GM04504 (cell line): Measurements from ENCODE around the gene ZBTB16.

Source experiments
- DNase-seq: peaks from one replicate; pipeline ENCODE4 v3.0.0-alpha.2; 2012; ENCODE audit warnings: low read depth

Gene ZBTB16

DNA sequence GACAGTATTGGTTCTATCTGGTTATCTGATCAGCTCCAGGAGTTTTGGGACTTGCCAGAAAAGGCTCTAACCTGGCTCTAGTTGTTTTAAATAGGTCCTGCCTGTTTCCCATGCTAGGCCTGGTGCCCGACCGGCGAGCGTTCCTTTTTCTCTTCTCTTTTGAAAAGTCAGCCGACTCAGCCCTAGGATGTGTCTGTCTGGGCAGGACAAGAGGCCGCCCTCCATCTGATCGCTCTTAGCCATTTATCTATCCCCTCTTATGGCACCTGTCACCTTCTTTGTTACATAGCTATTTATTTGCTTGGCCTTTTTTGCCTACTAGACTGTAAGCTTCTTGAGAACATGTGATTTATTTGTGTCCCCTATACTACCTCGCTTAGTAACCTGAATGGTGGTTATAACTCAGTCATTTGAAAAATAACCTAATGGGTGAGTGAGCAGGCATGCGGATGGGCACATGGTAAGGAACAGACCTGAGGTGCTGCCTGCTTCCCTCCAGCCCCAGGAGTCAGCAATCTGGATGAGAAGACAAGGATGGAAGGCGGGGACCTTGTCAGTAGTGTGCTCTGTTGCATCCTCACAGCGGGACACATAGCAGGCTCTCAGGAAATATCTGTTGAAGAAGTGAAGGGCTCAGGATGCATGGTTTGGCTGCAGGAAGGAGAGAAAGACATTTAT is 108.4 kb downstream of the ZBTB16 start:
- DNase-seq, result no peak

DNA sequence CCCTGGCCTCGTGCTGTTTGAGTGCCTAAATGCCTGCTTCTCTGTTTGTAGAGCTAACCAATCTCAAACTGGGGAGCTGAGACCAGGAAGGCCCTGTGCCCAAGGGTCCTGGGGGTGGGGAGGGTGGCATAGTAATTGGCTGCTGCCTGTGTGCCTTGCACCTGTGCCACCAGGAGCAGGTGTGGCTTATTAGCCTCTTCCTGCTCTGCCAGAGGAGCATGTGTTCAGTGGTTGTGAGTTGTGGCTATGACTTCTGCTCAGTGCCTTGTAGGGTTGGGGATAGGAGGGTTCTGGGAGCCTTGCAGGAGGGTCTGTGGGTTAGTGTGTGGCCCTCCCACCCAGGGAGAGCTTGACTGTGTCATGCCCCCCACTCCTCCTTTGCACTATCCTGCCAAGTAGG is 109.2 kb downstream of the ZBTB16 start:
- no peak for DNase-seq

DNA sequence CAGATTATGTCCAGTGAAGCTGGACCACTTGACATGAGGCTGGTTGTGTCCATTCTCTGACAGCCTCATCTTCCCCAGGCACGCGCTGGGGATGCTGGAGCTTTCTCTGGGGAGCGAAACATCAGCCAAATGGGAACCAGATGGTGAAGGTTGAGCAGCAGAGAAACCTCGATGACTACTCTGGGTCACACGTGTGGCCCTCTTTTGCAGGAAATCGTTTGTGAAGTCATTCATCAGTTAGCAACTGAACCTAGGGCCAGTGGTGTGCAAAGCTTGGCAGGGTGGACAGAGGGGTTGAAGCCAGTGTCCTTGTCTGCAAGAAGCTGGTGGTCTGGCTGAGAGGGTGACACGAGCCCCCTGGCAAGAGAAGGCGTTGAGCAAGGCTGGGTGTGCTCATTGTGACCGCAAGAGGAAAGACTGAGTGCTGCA is 109.8 kb downstream of the ZBTB16 start:
- peak; percentile 69 for DNase-seq

DNA sequence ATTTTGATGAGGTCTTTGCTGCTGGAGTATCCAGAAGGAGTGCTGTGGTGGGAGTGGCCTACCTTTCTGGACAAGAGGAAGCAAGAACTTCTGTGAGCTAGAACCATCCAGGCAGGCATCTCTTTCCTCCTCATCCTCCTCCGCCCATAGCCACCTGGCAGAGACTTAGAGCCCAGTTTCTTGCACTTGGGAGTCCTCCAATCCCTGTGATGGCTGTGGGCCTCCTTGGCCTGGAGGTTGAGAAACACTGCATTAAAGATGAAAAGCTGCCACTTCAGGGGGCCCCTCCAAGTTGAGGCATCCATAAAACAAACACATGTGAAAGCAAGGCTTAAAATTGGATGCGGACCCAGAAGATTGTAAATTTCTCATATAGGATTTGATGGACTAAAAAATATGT is 110.3 kb downstream of the ZBTB16 start:
- DNase-seq, result no peak

DNA sequence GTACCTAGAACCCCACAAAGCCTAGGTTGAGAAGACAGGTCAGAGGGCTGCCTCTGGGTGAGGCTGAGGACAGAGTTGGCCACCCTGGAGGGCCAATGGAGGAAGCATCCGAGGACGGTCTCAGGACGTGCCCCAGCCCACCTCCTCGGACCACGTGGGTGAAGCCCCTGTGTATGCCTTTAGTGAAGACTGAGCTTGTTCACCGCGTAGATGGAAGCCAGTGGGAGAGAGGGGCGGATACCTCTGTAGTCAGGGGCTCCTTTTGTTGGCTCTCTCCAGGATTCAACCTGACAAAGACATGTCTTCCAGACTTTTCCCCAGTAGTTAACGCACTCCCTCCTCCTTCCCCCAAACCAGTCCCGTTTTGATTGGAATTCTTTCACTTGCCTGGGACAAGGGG is 110.7 kb downstream of the ZBTB16 start:
- DNase-seq, result no peak

DNA sequence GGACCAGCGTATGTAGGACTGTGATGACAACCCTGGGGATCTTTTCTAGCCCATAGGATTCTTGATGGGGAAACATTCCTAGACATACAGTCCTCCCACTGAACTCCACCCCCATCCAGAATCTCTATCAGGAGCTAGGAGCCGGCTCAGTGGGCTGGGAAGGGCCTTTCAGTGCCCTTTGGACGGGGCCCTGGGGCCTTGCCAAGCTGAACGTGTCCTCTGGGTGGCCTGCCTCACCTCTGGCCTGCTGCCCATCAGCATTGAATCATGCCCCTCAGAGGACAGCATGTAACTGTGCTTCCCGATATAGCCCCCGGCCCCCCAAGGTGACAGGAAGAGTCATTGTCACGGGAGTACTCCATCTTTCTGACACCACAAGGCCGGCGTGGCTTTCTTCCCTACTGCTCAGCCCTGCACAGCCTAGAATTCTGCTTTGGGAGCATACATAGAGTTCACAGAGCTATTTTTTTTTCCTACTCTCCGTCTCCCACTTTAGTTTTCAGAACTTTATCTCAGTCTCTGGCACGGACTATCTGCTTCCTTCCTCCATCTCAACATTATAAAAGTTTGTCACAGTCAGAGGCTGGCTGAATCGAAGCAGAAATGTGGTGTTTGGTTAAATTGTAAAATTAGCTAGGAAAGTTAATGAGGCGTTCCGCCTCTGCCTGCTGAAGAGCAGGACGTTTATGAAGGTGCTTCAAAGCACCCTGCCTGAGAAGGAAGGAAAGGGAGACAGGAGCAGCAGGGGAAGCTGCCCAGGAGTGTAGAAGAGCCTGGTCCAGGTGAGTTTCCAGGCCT is 111.9 kb downstream of the ZBTB16 start:
- no peak for DNase-seq

DNA sequence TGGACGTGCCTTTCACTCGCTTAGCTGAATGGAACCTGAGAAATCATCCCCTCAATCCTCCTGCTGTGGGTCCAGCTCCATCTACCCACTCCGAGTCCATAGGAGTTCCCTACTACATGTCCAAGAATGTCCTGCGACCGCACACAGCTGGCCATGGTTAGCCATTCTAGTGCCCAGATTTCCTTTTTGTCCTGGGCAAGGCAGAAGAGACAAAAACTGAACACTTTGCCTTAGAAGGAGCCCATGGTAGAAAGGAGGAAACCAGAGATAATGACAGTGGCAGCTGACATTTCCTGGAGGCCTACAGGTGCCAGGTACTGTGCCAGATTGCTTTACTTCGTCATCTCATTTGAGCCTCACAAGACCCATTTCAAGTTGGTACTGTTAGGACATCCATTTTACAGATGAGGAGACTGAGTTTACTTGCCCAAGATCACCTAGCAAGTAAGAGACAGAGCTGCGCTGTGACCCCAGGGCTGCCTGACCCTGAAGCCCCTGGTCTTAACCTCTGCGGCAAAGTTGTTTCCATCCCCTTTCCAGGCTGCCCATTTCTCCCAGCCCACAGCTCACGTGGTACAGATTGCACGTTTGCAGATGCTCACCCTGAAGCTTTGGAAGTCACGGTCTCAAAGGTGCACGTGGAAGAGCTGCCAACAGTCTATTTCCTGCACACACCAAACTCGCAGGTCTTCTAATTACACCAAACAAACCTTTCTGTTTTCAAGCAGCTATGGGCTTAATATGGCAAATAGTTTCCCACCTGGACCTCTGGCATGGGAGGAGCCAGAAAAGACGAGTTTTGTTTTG is 112.7 kb downstream of the ZBTB16 start:
- DNase-seq, result no peak

DNA sequence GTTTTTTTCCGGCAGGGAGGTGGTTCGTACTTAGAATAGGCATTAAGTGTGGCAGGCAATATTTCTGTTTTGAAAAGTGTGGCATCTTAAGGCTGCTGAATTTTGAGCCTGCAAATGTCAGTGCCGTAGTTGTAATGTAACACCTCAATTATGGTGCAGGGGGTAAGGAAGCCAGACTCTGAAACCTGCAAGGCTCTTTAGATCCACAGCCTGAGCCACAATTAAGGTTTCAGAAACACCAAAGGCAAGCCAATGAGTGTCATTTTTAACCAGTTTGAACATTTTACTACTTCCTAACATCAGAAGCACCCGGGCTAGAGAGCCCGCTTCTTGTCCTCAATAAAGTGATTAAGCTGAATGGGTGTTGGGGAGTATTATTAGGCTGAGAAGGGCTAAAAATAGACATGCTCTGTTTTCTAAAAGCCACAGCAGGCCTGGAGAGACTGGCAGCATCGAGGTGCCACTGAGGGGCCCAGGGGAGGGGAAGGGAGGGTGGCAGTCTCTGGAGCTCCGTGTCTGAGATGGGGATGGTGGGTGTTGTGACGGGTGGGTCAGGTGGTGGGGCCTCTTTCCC is 113.4 kb downstream of the ZBTB16 start:
- DNase-seq, result no peak

DNA sequence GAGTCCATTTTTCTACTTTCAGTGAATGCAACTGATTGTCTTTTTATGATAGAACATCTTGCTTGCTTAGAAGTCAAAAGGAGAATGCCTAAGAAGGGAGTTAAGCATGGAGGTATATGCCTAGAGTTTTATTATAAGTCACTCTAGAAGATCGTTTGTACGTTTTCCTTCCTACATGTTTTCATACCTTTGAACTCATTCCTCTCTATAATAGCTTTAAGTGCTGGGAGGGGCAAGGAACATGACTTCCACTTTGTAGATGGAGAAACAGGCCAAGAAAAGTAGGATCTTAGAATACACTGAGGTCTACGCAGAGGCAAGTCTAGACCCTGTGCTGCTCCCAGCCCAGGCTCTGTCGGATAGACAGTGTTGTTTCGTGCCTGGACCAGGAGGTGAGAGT is 114.3 kb downstream of the ZBTB16 start:
- no peak for DNase-seq

DNA sequence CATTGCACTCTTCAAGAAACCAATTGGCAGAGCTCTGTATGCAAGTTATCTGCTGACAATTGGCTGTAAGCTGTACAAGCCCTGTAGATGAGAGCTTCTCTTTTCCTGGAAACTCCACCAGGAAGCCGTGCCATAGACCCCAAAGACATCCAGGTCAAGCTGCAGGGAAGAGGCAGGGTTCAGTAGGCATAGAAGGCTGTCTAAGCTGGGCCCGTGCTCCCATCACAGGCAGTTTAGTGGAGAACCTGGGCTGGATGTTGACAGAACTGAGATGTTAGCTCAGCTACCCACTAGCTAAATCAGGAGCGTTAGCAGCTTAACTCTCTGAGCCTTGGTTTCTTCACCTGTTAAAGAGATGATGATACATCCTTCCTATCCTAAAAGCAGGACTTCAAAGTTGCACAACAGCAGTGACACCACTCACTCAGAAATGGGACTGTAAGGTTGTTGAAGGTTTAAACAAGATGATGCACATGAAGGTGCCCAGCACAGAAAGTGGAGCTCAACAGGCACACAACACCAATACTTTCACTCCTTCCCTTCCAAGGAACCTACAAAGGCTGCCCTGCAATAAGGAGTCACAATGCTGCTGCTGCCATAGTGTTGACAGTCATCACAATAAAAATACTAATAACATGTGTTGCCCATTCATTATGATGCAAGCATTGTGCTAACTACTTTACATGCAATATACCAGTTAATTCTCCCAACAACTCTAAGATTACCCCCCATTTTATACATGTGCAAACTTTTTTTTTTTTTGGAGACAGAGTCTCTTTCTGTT is 115.4 kb downstream of the ZBTB16 start:
- no peak for DNase-seq

DNA sequence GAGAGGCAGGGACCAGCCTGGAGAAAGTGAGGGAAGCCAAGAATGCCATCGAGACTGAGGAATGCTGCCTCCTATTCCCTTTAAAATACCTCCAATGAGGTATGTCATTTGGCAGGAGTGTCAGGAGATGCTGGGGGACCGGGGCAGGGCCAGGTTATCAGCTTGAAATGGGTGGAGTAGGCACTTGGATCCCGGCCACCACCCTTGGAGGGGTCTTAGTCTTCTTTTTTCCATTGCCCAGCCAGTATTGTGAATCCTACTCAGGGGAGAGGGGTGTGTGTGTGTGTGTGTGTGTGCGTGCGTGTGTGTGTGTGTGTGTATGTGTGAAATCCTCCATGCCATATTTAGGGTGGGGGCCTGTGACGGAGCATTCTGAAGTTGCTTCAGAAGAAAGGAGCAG is 116.2 kb downstream of the ZBTB16 start:
- DNase-seq, result no peak

DNA sequence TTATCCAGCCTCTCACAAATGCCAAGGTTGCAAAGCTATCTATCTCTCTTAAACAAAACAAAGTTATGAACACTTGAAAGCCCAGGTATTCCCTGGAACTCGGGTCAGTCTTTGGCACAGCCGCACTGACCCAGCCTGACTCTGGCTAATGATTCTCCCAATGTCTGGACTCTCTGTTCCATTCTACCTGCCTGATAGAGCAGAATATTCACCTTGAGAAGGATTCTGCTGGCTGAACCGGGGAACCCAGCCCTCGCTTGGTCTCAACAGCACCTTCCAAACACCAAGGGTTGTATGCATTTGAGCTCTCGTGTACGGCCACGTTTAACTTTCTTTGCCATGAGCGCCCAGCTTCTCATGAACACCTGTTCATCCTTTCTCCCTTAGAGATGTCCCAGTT is 116.8 kb downstream of the ZBTB16 start:
- no peak for DNase-seq

DNA sequence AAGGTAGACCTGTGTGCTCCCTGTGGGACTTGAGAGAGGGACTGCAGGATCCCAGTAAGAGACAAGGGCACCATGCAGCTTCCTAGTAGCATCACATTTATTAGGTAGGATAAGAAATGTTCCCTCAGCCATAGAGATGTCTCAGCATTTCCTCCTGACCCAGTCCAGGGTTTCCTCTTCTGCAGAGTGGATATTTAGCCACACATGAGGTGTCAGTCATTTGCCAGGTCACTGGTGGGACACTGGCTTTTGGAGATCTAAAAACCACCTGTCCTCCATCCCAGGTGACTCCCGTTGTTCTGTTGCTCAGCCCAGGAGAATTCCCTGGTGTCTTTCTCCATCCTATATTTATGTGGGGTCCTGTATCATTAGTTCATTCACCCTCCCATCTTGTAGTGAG is 119.1 kb downstream of the ZBTB16 start:
- DNase-seq, result no peak

DNA sequence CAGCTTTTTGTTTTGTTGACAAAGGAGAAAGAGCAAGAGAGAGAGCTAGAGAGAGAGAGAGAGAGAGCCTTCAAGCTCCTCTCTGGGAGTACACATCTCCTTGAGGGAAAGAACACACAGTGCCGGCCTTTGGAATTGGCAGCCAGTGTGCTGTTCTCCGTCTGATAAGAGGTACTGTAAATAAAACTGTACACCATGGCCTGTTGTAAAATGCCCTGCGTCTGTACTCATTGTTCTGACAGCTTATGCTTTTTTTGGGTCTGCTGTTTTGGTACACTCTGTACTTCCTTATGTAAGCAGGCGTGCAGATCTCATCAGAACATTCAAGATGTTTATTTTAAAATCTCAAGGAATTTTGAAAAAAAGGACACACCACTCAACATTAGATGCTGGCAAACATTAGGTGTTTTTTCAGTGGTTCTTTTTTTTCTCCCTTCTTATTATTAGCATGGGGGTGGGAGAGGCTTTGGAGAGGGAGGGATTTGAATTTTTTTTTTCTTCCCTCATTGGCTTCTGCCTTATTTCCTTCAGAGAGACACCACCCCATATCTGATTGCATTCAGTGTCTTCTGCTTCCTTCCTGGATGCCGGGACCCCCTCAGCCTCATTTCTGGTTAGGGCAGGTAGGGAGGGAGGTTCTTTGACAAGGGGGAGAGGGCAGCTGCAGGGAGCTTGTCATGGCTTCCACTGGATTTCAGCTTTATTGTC is 119.9 kb downstream of the ZBTB16 start:
- no peak for DNase-seq

DNA sequence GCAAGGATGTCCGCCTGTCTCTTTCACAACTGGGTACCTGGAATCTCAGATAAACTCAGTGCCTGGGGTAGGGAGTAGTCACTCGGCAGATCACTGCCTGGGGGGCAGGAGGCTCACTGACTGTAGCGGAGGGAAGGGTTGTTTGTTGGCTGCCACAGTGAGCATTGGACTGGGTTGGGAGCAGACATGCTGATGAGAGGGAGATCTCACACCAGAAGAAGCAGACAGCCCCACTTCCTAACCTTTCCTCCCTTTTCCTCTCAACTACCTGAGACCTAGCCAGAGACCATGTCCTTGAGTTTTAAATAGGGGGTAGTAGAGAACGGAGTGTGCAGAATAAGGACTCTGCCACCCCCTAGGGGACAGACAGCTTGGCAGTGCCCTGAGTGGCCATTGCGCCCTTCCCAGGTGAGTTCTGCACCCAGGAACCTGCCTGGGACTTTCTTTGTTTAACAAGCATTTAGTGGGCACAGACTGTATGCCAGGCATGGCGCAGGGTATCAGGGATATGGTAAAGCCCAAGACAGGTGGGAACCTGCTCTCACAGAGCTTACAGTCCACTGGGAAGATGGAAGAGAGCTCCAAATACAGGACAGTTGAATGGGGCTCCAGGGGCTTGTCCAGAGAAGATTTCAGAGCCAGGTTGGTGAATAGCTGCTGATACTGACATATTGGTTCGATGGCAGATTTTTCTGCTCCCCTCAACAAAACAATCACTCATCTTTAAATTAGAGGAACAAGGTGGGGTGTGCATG is 121.0 kb downstream of the ZBTB16 start:
- DNase-seq, result no peak

DNA sequence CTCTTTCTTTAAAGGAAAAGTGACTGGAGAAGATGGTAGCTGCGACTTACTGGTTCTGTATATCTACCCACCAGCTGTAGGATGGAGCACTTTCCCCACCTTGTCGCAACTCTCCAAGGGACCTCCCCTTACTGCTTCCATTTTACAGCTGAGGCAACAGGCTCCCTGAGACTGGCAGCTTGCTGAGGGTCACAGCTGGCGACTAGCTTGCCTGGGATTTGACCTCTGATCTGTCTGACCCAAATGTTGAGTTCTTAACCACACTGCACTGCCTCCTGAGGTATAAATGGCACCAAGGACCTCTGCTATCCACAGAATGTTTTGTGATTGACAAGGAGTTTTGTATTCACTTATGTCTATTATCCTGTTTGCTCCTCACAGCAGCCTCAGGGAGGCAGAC is 121.7 kb downstream of the ZBTB16 start:
- no peak for DNase-seq

DNA sequence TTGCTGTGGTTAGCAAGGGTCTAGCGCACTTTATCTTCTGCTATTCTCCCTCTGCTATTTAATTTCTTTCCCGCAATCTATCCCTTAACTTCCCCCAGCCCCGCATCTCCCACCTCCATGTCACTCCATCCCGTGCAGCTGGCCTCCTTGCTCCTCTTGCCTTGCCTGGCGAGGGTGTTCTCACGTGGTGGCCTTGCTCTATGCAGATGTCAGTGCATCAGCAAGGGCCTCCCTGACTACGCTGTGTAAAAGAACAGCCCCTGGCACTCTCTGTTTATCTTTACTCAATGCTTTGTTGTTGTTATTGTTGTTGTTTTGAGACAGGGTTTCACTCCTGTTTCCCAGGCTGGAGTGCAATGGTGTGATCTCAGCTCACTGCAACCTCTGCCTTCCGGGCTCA is 122.2 kb downstream of the ZBTB16 start:
- no peak for DNase-seq

DNA sequence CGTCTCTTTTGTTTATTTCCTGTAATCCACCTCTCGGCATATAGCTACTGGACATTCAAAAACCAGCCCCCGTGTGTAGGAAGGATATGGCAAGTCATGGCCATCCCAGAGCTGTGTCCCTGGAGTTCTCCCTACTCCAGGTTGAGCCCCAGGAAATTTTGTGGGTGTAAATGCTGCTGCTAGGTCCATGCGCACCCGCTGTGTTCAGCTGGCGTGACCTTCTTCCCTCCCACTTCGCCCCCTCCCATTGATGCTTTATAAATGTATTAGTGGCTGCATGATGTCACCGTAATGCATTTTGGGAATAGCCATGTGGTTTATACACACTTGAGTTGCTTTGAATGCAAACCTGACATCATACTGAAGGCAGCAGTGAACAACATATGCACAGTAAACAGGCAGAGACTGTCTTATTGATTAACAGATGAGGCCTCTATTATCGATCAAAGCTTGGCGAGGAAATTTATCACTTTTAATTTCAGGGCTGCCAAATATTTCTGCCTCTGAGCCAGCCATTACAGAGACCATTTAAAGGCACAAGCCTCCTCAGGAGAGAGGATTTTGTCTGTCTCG is 123.0 kb downstream of the ZBTB16 start:
- DNase-seq, result no peak

DNA sequence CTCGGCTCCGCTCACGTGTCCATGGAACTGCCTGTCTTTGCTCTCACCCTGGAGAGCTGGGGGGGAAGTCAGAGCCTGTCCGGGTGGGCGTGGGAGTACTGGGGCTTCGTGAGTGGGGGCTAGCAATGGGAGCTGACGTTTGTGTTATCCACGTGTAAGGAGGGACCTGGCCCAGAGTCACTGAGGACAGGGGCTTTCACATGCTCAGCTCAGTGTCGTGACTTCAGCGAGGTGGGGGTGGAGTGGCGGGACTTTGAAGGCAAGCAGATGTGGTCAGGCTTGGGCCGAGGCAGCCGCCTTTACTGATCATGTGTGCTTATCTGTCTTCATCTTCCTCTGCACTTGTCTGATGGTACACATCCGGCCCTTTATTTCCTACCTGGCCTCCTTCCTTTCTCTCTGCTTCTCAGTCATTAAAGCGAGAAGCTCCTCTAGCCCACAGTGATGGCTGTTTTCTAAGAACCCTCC is 123.6 kb downstream of the ZBTB16 start:
- DNase-seq, result no peak

DNA sequence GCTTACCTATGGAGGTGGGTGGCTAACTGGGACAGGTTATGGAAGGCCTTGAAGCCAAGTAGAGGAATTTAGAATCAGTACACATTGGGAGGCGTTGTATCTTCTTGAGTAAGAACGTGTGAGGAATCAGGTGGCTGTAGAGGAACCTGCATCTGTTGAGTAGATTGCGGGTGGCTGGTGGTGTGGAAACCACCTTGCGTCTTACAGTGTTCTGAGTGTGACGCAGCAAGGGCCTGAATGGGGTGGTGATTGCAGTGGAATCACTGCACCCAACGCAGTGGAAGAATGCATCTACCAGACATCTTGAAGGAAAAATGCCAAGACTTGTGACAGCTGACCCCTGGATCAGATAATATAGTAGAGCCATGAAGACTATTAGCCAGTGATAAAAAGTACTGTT is 125.9 kb downstream of the ZBTB16 start:
- DNase-seq, result no peak
